K562 (cell line): Measurements from ENCODE around the gene UBL5. TPM values are rescaled to one million over a fixed set of nuclear protein-coding genes. Genes with fewer than 3 reads are reported as not detected.
A peak's percentile ranks its signal among the peaks of the same experiment; 100 is the strongest.

Experiments
- CBFA2T3 ChIP-seq: fragments of 450-650 bp; IDR thresholded peaks from 2 replicates; pipeline ENCODE4 v1.6.1; 2017
- CBX1 ChIP-seq: sonication (generic); IDR thresholded peaks from 2 replicates; pipeline ENCODE4 v1.6.1; 2016; ENCODE audit warnings: antibody characterized with exemption, low read depth, mild to moderate bottlenecking
- EGR1 ChIP-seq: fragments of 450-650 bp; conservative IDR thresholded peaks from 2 replicates; pipeline ENCODE4 v1.6.1; 2017; ENCODE audit warnings: mild to moderate bottlenecking
- ETV1 ChIP-seq: fragments of 450-650 bp; conservative IDR thresholded peaks from 2 replicates; pipeline ENCODE4 v1.6.1; 2016; ENCODE audit warnings: missing genetic modification characterization, control low read depth, low read depth, missing compliant biosample characterization
- JUN ChIP-seq, 2 experiments: sonication (generic) in 1 of 2; formaldehyde crosslinking in 1 of 2; IDR thresholded peaks; 2 replicates each; pipeline versions ENCODE4 v1.6.1 to v1.8.0; 2012 to 2022; ENCODE audit warnings: borderline replicate concordance in 2 of 2, mild to moderate bottlenecking in 2 of 2, improper control_type of control experiment in 1 of 2, low read depth in 1 of 2, low read length in 1 of 2, missing genetic modification reagents in 1 of 2
- MIER1 ChIP-seq: fragments of 450-650 bp; IDR thresholded peaks from 2 replicates; pipeline ENCODE4 v1.6.1; 2016; ENCODE audit warnings: antibody characterized with exemption, mild to moderate bottlenecking, low read depth
- NEUROD1 ChIP-seq: fragments of 150-350 bp; IDR thresholded peaks from 2 replicates; pipeline ENCODE4 v1.6.1; 2014; ENCODE audit warnings: borderline replicate concordance, low read length, low read depth; ENCODE audit not compliant: partially characterized antibody
- NRF1 ChIP-seq, 2 experiments: fragments of 450-650 bp; IDR thresholded peaks in 1 of 2; conservative IDR thresholded peaks in 1 of 2; 2 replicates each; pipeline ENCODE4 v1.6.1; 2014; ENCODE audit warnings: mild to moderate bottlenecking in 2 of 2
- POLR2A ChIP-seq: fragments of 450-650 bp; conservative IDR thresholded peaks from 2 replicates; pipeline ENCODE4 v1.6.1; 2016
- POLR2AphosphoS5 ChIP-seq: IDR thresholded peaks from 2 replicates; pipeline ENCODE4 v1.6.1; 2011; ENCODE audit warnings: mild to moderate bottlenecking, low read depth, low read length, moderate library complexity; ENCODE audit not compliant: control insufficient read depth, insufficient read depth
- POLR2B ChIP-seq: fragments of 450-650 bp; IDR thresholded peaks from 2 replicates; pipeline ENCODE4 v1.6.1; 2018; ENCODE audit warnings: low read depth; ENCODE audit not compliant: partially characterized antibody
- SAP30 ChIP-seq: fragments of 200-600 bp; sonication (generic); IDR thresholded peaks from 2 replicates; pipeline ENCODE4 v1.6.1; 2012; ENCODE audit warnings: borderline replicate concordance, low read depth, mild to moderate bottlenecking, moderate library complexity, low read length, control low read depth, inconsistent platforms; ENCODE audit not compliant: insufficient read depth, poor library complexity, severe bottlenecking
- SREBF1 ChIP-seq: fragments of 150-350 bp; IDR thresholded peaks from 2 replicates; pipeline ENCODE4 v1.6.1; 2014; ENCODE audit warnings: antibody characterized with exemption, low read depth, low read length, borderline replicate concordance
- STAG1 ChIP-seq: sonication (generic); formaldehyde crosslinking; IDR thresholded peaks from 2 replicates; pipeline ENCODE4 v1.5.0; 2020; ENCODE audit warnings: missing genetic modification reagents, borderline replicate concordance
- SUPT5H ChIP-seq: fragments of 450-650 bp; IDR thresholded peaks from 2 replicates; pipeline ENCODE4 v1.6.1; 2016
- TAF7 ChIP-seq: fragments of 450-650 bp; IDR thresholded peaks from 2 replicates; pipeline ENCODE4 v1.6.1; 2016; ENCODE audit warnings: missing genetic modification characterization, missing compliant biosample characterization
- ZNF143 ChIP-seq: sonication (generic); formaldehyde crosslinking; IDR thresholded peaks from 2 replicates; pipeline ENCODE4 v1.9.0; 2022; ENCODE audit warnings: mild to moderate bottlenecking, missing genetic modification reagents
- ZNF24 ChIP-seq: fragments of 450-650 bp; IDR thresholded peaks from 2 replicates; pipeline ENCODE4 v1.6.1; 2016
- ZNF584 ChIP-seq: fragments of 200-800 bp; sonication (Bioruptor generic); IDR thresholded peaks from 2 replicates; pipeline ENCODE4 v1.6.1; 2016; ENCODE audit warnings: low read depth, mild to moderate bottlenecking, missing genetic modification characterization, missing compliant biosample characterization
- polyA plus RNA-seq, 8 experiments: library from polyadenylated mRNA; depleted of rRNA in 4 of 8; stranded (reverse) in 5 of 8; unstranded in 3 of 8; fragments of >200 nt; fragmentation: Nextera tagmentation in 2 of 8; fragmentation: Illumina TruSeq in 1 of 8; extraction: Ambion mirVana in 2 of 8; extraction: Trizol in 1 of 8; gene quantifications; 2 replicates each; pipeline versions ENCODE4 v1.2.1 to v1.2.3, GENCODE V29; 2011 to 2014; ENCODE audit warnings: inconsistent platforms in 1 of 8, missing spikeins in 1 of 8
- total RNA-seq, 7 experiments: library from RNA; depleted of rRNA in 6 of 7; stranded (reverse); fragments of >200 nt in 6 of 7; fragmentation: Illumina TruSeq in 2 of 7; extraction: Trizol in 2 of 7; gene quantifications; 2 replicates each; pipeline versions ENCODE4 v1.2.1 to v1.2.3, GENCODE V29; 2011 to 2021; ENCODE audit warnings: low replicate concordance in 1 of 7
- TF ChIP-seq, protein P1 (sequence below), 2 experiments: IDR thresholded peaks; 2 replicates each; pipeline ENCODE4 v1.6.1; 2012; ENCODE audit warnings: improper control_type of control experiment in 2 of 2, low read depth in 2 of 2, low read length in 2 of 2, borderline replicate concordance in 1 of 2
- TF ChIP-seq, protein P2 (sequence below): fragments of 450-650 bp; IDR thresholded peaks from 2 replicates; pipeline ENCODE4 v1.6.1; 2016
- TF ChIP-seq, protein P3 (sequence below): sonication (generic); formaldehyde crosslinking; IDR thresholded peaks from 2 replicates; pipeline ENCODE4 v1.8.1; 2023; ENCODE audit warnings: mild to moderate bottlenecking, missing genetic modification reagents

UBL5 gene
- total and polyA plus RNA-seq, 9 of the 15 experiments (the other 6 are each of a cell fraction or from before 2014, with no cell fraction given), result 410 to 1,266 (median 613) TPM

DNA sequence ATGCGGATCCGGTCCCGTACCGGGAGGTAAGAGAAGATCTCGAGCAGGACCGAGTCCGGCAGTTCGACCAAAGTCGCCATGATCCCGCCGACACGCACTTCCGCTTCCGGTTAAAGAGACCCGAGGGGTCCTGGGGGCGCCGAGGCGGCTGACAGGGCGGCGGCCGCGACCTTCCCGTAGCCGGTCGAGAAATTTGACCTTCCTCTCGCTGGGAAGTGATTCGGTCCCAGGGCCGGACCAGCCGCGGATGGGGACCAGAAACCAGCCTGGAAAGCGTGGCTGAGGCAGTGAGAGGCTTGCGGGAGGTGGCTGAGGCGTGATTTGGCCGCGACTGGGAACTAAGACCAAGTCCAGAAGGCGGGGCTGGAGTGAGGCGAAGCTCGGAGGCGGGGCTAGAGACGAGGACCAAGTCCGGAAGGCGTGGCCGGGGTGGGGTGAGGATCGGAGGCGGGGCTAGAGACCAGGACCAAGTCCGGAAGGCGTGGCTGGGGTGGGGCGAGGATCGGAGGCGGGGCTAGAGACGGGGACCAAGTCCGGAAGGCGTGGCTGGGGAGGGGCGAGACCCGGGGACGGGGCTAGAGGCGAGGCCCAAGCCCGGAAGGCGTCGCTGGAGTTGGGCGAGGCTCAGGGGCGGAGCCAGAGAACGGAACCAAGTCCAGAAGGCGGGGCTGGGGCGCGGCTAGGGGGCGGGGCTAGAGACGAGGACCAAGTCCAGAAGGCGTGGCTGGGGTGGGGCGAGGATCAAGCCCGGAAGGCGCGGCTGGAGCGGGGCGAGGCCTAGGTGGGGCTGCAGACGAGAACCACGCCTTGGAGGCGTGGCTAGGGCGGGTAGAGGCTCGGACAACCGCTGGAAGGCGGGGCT, 8.8 kb upstream of the UBL5 start, which contains the start of gene FBXL12 (continued):
- TF ChIP-seq, protein P1, sequence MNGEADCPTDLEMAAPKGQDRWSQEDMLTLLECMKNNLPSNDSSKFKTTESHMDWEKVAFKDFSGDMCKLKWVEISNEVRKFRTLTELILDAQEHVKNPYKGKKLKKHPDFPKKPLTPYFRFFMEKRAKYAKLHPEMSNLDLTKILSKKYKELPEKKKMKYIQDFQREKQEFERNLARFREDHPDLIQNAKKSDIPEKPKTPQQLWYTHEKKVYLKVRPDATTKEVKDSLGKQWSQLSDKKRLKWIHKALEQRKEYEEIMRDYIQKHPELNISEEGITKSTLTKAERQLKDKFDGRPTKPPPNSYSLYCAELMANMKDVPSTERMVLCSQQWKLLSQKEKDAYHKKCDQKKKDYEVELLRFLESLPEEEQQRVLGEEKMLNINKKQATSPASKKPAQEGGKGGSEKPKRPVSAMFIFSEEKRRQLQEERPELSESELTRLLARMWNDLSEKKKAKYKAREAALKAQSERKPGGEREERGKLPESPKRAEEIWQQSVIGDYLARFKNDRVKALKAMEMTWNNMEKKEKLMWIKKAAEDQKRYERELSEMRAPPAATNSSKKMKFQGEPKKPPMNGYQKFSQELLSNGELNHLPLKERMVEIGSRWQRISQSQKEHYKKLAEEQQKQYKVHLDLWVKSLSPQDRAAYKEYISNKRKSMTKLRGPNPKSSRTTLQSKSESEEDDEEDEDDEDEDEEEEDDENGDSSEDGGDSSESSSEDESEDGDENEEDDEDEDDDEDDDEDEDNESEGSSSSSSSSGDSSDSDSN (IDR thresholded peaks at IDR 0.05; ENCODE audit: borderline replicate concordance in 1 of 2, low read depth in 2 of 2, low read length in 2 of 2), result 0 out of 4 replicates have a peak, but pooled peaks of 1 of the 2 experiments have one; percentile 32
- TF ChIP-seq SUPT5H (peak; percentile 98), MIER1 (no peak), CBFA2T3 (0 out of 2 replicates have a peak, but pooled peaks have one; percentile 7), CBX1 (peak; percentile 55; the same call in 1 of the 2 replicates), STAG1 (CRISPR knock-in tag) (no peak), ZNF143 (CRISPR knock-in tag) (0 out of 2 replicates have a peak, but pooled peaks have one; percentile 33), ETV1 (tag) (peak; percentile 70), ZNF24 (no peak), POLR2AphosphoS5 (peak; percentile 87), SREBF1 (peak; percentile 90), NRF1 (conservative IDR thresholded peaks at IDR 0.05 in 1 of 2, IDR thresholded peaks at IDR 0.05 in 1 of 2) (peak; percentile 56 to 60), JUN (IDR thresholded peaks at IDR 0.05; ENCODE audit: borderline replicate concordance, low read depth, low read length) (0 out of 2 replicates have a peak, but pooled peaks have one; percentile 4), JUN (CRISPR knock-in tag; IDR thresholded peaks at IDR 0.05; ENCODE audit: borderline replicate concordance) (no peak), NEUROD1 (no peak), POLR2A (peak; percentile 97), ZNF584 (no peak), TAF7 (peak; percentile 74), POLR2B (peak; percentile 95), SAP30 (peak; percentile 19), EGR1 (no peak)
- TF ChIP-seq, protein P2, sequence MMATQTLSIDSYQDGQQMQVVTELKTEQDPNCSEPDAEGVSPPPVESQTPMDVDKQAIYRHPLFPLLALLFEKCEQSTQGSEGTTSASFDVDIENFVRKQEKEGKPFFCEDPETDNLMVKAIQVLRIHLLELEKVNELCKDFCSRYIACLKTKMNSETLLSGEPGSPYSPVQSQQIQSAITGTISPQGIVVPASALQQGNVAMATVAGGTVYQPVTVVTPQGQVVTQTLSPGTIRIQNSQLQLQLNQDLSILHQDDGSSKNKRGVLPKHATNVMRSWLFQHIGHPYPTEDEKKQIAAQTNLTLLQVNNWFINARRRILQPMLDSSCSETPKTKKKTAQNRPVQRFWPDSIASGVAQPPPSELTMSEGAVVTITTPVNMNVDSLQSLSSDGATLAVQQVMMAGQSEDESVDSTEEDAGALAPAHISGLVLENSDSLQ, result peak; percentile 66; the same call in 1 of the 2 replicates
- TF ChIP-seq, protein P3, sequence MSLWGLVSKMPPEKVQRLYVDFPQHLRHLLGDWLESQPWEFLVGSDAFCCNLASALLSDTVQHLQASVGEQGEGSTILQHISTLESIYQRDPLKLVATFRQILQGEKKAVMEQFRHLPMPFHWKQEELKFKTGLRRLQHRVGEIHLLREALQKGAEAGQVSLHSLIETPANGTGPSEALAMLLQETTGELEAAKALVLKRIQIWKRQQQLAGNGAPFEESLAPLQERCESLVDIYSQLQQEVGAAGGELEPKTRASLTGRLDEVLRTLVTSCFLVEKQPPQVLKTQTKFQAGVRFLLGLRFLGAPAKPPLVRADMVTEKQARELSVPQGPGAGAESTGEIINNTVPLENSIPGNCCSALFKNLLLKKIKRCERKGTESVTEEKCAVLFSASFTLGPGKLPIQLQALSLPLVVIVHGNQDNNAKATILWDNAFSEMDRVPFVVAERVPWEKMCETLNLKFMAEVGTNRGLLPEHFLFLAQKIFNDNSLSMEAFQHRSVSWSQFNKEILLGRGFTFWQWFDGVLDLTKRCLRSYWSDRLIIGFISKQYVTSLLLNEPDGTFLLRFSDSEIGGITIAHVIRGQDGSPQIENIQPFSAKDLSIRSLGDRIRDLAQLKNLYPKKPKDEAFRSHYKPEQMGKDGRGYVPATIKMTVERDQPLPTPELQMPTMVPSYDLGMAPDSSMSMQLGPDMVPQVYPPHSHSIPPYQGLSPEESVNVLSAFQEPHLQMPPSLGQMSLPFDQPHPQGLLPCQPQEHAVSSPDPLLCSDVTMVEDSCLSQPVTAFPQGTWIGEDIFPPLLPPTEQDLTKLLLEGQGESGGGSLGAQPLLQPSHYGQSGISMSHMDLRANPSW (CRISPR knock-in tag), result no peak
